ENCODE results near the gene PICALM. TPM values are rescaled to one million over a fixed set of nuclear protein-coding genes. Genes with fewer than 3 reads are reported as not detected.
A peak's percentile ranks its signal among the peaks of the same experiment; 100 is the strongest.

PICALM gene
- total and polyA plus RNA-seq, 3 donors from 2014 or later, result 156 to 237 (median 217) TPM

GRCh38 chr11:85939099-85940015, 129.5 kb downstream of the PICALM start:
- intact Hi-C loops (cut with DNase I; ENCODE audit: low total_unique reads), result loop anchor here (10.0 kb wide), 1 partner anchor 275 kb away; no protein-coding TSS in a partner anchor
- Histone ChIP-seq H3K36me3 (ENCODE audit: low read depth, missing control alignments) (no peaks in the 10 kb centered on the region), H3K4me3 (no peak overlapping the region), H3K4me1 (no peaks in the 10 kb centered on the region), H3K9me3 (no peaks in the 10 kb centered on the region), H3K27me3 (no peaks in the 10 kb centered on the region), H3K27ac (no peak overlapping the region)
- WGBS, 2 donors, result 87 to 88% methylated on average over 4 of the region's 4 CpGs
- TF ChIP-seq, protein P1, sequence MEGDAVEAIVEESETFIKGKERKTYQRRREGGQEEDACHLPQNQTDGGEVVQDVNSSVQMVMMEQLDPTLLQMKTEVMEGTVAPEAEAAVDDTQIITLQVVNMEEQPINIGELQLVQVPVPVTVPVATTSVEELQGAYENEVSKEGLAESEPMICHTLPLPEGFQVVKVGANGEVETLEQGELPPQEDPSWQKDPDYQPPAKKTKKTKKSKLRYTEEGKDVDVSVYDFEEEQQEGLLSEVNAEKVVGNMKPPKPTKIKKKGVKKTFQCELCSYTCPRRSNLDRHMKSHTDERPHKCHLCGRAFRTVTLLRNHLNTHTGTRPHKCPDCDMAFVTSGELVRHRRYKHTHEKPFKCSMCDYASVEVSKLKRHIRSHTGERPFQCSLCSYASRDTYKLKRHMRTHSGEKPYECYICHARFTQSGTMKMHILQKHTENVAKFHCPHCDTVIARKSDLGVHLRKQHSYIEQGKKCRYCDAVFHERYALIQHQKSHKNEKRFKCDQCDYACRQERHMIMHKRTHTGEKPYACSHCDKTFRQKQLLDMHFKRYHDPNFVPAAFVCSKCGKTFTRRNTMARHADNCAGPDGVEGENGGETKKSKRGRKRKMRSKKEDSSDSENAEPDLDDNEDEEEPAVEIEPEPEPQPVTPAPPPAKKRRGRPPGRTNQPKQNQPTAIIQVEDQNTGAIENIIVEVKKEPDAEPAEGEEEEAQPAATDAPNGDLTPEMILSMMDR (IDR thresholded peaks at IDR 0.05), result no peak
- no peak for TF ChIP-seq POLR2A (IDR thresholded peaks at IDR 0.05)
- no peak for DNase-seq

GRCh38 chr11:85937835-85938234, 131.0 kb downstream of the PICALM start:
- Histone ChIP-seq H3K4me1 (no peaks in the 10 kb centered on the region), H3K27ac (no peak overlapping the region), H3K36me3 (ENCODE audit: low read depth, missing control alignments) (no peaks in the 10 kb centered on the region), H3K27me3 (no peaks in the 10 kb centered on the region), H3K4me3 (no peak overlapping the region), H3K9me3 (no peaks in the 10 kb centered on the region)
- no peak for DNase-seq
- intact Hi-C loops (cut with DNase I; ENCODE audit: low total_unique reads), result no loop called here
- 91 to 96% methylated on average over 1 of the region's 1 CpG for WGBS, 2 donors
- TF ChIP-seq, protein P1 (IDR thresholded peaks at IDR 0.05), result no peak
- TF ChIP-seq POLR2A (IDR thresholded peaks at IDR 0.05), result no peak

DNA sequence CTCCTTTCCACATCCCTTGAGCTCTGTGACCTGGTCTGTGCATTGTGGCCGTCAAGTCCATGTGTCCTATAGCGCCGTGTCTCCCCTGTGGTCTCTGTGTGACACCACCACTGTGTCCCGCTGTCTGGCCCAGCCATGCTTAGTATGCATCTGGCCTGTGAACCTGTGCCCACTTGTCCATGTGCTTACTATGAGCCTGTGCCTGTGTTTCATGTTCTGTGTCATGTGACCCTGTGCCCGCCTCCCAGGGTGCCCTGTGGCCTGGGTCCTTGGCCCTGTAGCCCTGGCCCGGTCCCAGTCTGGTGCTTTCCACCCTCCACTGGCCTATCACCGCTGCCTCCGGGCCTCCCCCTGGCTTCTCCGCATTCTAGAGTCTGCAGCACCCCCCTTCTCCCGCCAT, 133.1 kb downstream of the PICALM start:
- no peaks in the 10 kb centered on the region for H3K36me3 ChIP-seq (ENCODE audit: low read depth, missing control alignments)
- no peak for TF ChIP-seq POLR2A (IDR thresholded peaks at IDR 0.05)
- TF ChIP-seq, protein P1 (IDR thresholded peaks at IDR 0.05), result no peak
- no peak for DNase-seq
- no peak overlapping the region for H3K27ac ChIP-seq
- 78 to 80% methylated on average over 6 to 10 of the region's 10 CpGs for WGBS, 2 donors
- H3K4me3 ChIP-seq, result no peak overlapping the region
- H3K27me3 ChIP-seq, result no peaks in the 10 kb centered on the region
- intact Hi-C loops (cut with DNase I; ENCODE audit: low total_unique reads), result no loop called here
- H3K4me1 ChIP-seq, result no peaks in the 10 kb centered on the region
- no peaks in the 10 kb centered on the region for H3K9me3 ChIP-seq

DNA sequence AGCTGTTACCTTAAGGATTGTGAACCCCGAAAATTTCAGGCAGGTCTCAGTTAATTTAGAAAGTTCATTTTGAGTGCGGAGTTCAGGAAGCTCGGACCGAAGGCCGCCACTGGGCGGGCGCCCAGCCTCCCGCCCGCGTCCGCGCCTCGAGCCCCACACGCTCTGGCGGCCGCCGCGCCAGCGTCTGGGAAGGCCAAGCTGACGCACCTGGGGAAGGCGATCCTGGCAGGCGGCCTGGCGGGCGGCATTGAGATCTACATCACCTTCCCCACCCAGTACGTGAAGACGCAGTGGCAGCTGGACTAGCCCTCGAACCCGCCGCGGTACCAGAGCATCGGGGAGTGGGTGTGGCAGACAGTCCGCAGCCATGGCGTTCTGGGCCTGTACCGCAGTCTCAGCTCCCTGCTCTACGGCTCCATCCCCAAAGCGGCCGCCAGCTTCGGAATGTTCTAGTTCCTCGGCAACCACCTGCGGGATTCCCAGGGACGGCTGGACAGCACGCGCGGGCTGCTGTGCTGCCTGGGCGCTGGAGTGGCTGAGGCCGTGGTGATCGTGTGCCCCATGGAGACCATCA, 134.2 kb downstream of the PICALM start:
- Histone ChIP-seq H3K27me3 (no peaks in the 10 kb centered on the region), H3K36me3 (ENCODE audit: low read depth, missing control alignments) (no peaks in the 10 kb centered on the region), H3K9me3 (no peaks in the 10 kb centered on the region), H3K4me3 (peak overlapping the region; percentile 45 to 51), H3K27ac (no peak overlapping the region), H3K4me1 (no peaks in the 10 kb centered on the region)
- DNase-seq, result no peak
- WGBS, 2 donors, result 8 to 48% methylated on average over 21 to 41 of the region's 47 CpGs
- intact Hi-C loops (cut with DNase I; ENCODE audit: low total_unique reads), result no loop called here
- TF ChIP-seq, protein P1 (IDR thresholded peaks at IDR 0.05), result no peak
- no peak for TF ChIP-seq POLR2A (IDR thresholded peaks at IDR 0.05)

All from testis (tissue), 3 donors.